K562 (cell line): Measurements from ENCODE around the gene MXD3. TPM values are rescaled to one million over a fixed set of nuclear protein-coding genes. Genes with fewer than 3 reads are reported as not detected.

Source experiments
- EZH2 ChIP-seq: IDR thresholded peaks from 2 replicates; pipeline ENCODE4 v1.6.1; 2012; ENCODE audit warnings: low read depth, mild to moderate bottlenecking, inconsistent platforms, low read length, borderline replicate concordance
- FOXK2 ChIP-seq, 2 experiments: fragments of 450-650 bp; IDR thresholded peaks in 1 of 2; conservative IDR thresholded peaks in 1 of 2; 2 replicates each; pipeline ENCODE4 v1.6.1; 2016; ENCODE audit warnings: low read depth in 2 of 2, mild to moderate bottlenecking in 1 of 2
- KDM4B ChIP-seq, 2 experiments: fragments of 450-650 bp in 1 of 2; sonication (generic) in 1 of 2; IDR thresholded peaks; 2 replicates each; pipeline ENCODE4 v1.6.1; 2016 to 2017; ENCODE audit warnings: borderline replicate concordance in 2 of 2, antibody characterized with exemption in 1 of 2, low read depth in 1 of 2, mild to moderate bottlenecking in 1 of 2
- KLF10 ChIP-seq: fragments of 250-450 bp; sonication (Bioruptor Pico); IDR thresholded peaks from 2 replicates; pipeline ENCODE4 v1.6.1; 2021; ENCODE audit warnings: matching md5 sums
- MEF2D ChIP-seq: conservative IDR thresholded peaks from 2 replicates; pipeline ENCODE4 v1.6.1; 2016; ENCODE audit warnings: low read depth, missing genetic modification characterization, missing compliant biosample characterization
- MEIS2 ChIP-seq: fragments of 450-650 bp; IDR thresholded peaks from 2 replicates; pipeline ENCODE4 v1.6.1; 2014; ENCODE audit warnings: mild to moderate bottlenecking; ENCODE audit not compliant: partially characterized antibody
- RBM15 ChIP-seq: fragments of 200-400 bp; formaldehyde crosslinking; IDR thresholded peaks from 2 replicates; pipeline ENCODE4 v1.6.1; 2018; ENCODE audit warnings: mild to moderate bottlenecking, low read length, moderate library complexity; ENCODE audit not compliant: insufficient read depth
- ZC3H4 ChIP-seq: sonication (generic); formaldehyde crosslinking; IDR thresholded peaks from 2 replicates; pipeline ENCODE4 v1.9.0; 2021; ENCODE audit warnings: missing genetic modification reagents, borderline replicate concordance
- ZNF121 ChIP-seq: sonication (generic); formaldehyde crosslinking; conservative IDR thresholded peaks from 2 replicates; pipeline ENCODE4 v1.8.0; 2022; ENCODE audit warnings: missing genetic modification reagents
- ZNF239 ChIP-seq: fragments of 250-450 bp; sonication (Bioruptor Pico); IDR thresholded peaks from 2 replicates; pipeline ENCODE4 v1.4.0; 2020; ENCODE audit warnings: mild to moderate bottlenecking
- polyA plus RNA-seq, 8 experiments: library from polyadenylated mRNA; depleted of rRNA in 4 of 8; stranded (reverse) in 5 of 8; unstranded in 3 of 8; fragments of >200 nt; fragmentation: Nextera tagmentation in 2 of 8; fragmentation: Illumina TruSeq in 1 of 8; extraction: Ambion mirVana in 2 of 8; extraction: Trizol in 1 of 8; gene quantifications; 2 replicates each; pipeline versions ENCODE4 v1.2.1 to v1.2.3, GENCODE V29; 2011 to 2014; ENCODE audit warnings: inconsistent platforms in 1 of 8, missing spikeins in 1 of 8
- total RNA-seq, 7 experiments: library from RNA; depleted of rRNA in 6 of 7; stranded (reverse); fragments of >200 nt in 6 of 7; fragmentation: Illumina TruSeq in 2 of 7; extraction: Trizol in 2 of 7; gene quantifications; 2 replicates each; pipeline versions ENCODE4 v1.2.1 to v1.2.3, GENCODE V29; 2011 to 2021; ENCODE audit warnings: low replicate concordance in 1 of 7
- TF ChIP-seq, protein P1 (sequence below): fragments of 250-450 bp; sonication (Bioruptor Pico); IDR thresholded peaks from 2 replicates; pipeline ENCODE4 v1.4.0; 2020; ENCODE audit warnings: mild to moderate bottlenecking, moderate library complexity
- TF ChIP-seq, protein P2 (sequence below): fragments of 250-450 bp; sonication (Bioruptor Pico); IDR thresholded peaks from 2 replicates; pipeline ENCODE4 v1.9.0; 2021; ENCODE audit warnings: mild to moderate bottlenecking, inconsistent platforms
- TF ChIP-seq, protein P3 (sequence below): fragments of 200-800 bp; sonication (Bioruptor generic); IDR thresholded peaks from 2 replicates; pipeline ENCODE4 v1.6.1; 2017; ENCODE audit warnings: missing genetic modification characterization, missing compliant biosample characterization
- TF ChIP-seq, protein P4 (sequence below): fragments of 450-650 bp; IDR thresholded peaks from 2 replicates; pipeline ENCODE4 v1.6.1; 2016; ENCODE audit warnings: missing biosample characterization, missing genetic modification characterization
- TF ChIP-seq, protein P5 (sequence below), 2 experiments: IDR thresholded peaks in 1 of 2; conservative IDR thresholded peaks in 1 of 2; 2 replicates each; pipeline ENCODE4 v1.6.1; 2016; ENCODE audit warnings: low read depth in 2 of 2, mild to moderate bottlenecking in 1 of 2, missing compliant biosample characterization in 1 of 2, missing genetic modification characterization in 1 of 2, moderate library complexity in 1 of 2

Gene MXD3
- total and polyA plus RNA-seq, 9 of the 15 experiments (the other 6 are each of a cell fraction or from before 2014, with no cell fraction given), result 0.28 to 24.8 (median 4.5) TPM

DNA sequence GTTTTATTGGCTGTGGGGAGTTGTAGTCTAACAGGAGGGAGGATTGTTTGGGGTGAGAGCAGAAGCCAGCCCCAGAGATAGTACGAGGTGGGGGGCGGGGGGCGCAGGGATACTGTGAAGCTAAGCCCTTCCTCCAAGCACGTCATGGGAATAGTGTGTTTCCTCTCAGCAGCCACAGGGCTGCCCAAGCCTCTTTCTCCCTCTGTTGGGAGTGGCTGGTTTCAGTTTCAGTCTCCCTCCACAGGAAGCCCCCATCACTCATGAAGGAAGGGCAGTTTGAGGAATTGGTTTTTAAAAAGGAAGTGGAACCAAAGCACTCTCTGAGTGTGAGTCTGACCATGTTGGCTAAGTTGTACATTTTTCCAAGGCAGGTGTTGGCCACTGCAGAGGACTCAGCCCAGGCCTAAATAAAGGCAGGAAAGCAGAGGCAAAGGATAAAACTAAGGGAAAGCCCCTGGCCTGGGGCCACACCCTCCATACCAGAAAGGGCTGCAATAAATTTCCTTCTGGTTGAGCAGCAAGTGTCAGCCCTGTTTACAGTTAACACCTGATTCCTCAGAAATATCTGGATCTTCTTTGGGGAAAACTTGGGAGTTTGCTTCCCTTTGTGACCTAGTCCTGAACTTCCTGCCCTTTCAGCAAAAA, 11.3 kb downstream of the MXD3 start (continued):
- TF ChIP-seq, protein P1, sequence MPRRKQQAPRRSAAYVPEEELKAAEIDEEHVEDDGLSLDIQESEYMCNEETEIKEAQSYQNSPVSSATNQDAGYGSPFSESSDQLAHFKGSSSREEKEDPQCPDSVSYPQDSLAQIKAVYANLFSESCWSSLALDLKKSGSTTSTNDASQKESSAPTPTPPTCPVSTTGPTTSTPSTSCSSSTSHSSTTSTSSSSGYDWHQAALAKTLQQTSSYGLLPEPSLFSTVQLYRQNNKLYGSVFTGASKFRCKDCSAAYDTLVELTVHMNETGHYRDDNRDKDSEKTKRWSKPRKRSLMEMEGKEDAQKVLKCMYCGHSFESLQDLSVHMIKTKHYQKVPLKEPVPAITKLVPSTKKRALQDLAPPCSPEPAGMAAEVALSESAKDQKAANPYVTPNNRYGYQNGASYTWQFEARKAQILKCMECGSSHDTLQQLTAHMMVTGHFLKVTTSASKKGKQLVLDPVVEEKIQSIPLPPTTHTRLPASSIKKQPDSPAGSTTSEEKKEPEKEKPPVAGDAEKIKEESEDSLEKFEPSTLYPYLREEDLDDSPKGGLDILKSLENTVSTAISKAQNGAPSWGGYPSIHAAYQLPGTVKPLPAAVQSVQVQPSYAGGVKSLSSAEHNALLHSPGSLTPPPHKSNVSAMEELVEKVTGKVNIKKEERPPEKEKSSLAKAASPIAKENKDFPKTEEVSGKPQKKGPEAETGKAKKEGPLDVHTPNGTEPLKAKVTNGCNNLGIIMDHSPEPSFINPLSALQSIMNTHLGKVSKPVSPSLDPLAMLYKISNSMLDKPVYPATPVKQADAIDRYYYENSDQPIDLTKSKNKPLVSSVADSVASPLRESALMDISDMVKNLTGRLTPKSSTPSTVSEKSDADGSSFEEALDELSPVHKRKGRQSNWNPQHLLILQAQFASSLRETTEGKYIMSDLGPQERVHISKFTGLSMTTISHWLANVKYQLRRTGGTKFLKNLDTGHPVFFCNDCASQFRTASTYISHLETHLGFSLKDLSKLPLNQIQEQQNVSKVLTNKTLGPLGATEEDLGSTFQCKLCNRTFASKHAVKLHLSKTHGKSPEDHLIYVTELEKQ, result no peak
- TF ChIP-seq FOXK2 (conservative IDR thresholded peaks at IDR 0.05 in 1 of 2, IDR thresholded peaks at IDR 0.05 in 1 of 2; ENCODE audit: low read depth in 2 of 2) (peak in 1 of 2 experiments; percentile 23; a peak in 1 of 4 replicates), KLF10 (CRISPR knock-in tag) (no peak), ZNF239 (CRISPR knock-in tag) (no peak), KDM4B (IDR thresholded peaks at IDR 0.05; ENCODE audit: borderline replicate concordance in 2 of 2, low read depth in 1 of 2) (no peak), ZC3H4 (no peak), ZNF121 (CRISPR knock-in tag) (no peak), MEIS2 (peak; percentile 75), RBM15 (no peak), EZH2 (no peak), MEF2D (no peak)
- TF ChIP-seq, protein P2, sequence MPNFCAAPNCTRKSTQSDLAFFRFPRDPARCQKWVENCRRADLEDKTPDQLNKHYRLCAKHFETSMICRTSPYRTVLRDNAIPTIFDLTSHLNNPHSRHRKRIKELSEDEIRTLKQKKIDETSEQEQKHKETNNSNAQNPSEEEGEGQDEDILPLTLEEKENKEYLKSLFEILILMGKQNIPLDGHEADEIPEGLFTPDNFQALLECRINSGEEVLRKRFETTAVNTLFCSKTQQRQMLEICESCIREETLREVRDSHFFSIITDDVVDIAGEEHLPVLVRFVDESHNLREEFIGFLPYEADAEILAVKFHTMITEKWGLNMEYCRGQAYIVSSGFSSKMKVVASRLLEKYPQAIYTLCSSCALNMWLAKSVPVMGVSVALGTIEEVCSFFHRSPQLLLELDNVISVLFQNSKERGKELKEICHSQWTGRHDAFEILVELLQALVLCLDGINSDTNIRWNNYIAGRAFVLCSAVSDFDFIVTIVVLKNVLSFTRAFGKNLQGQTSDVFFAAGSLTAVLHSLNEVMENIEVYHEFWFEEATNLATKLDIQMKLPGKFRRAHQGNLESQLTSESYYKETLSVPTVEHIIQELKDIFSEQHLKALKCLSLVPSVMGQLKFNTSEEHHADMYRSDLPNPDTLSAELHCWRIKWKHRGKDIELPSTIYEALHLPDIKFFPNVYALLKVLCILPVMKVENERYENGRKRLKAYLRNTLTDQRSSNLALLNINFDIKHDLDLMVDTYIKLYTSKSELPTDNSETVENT (CRISPR knock-in tag), result no peak
- TF ChIP-seq, protein P3, sequence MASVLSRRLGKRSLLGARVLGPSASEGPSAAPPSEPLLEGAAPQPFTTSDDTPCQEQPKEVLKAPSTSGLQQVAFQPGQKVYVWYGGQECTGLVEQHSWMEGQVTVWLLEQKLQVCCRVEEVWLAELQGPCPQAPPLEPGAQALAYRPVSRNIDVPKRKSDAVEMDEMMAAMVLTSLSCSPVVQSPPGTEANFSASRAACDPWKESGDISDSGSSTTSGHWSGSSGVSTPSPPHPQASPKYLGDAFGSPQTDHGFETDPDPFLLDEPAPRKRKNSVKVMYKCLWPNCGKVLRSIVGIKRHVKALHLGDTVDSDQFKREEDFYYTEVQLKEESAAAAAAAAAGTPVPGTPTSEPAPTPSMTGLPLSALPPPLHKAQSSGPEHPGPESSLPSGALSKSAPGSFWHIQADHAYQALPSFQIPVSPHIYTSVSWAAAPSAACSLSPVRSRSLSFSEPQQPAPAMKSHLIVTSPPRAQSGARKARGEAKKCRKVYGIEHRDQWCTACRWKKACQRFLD (CRISPR knock-in tag), result no peak
- TF ChIP-seq, protein P4, sequence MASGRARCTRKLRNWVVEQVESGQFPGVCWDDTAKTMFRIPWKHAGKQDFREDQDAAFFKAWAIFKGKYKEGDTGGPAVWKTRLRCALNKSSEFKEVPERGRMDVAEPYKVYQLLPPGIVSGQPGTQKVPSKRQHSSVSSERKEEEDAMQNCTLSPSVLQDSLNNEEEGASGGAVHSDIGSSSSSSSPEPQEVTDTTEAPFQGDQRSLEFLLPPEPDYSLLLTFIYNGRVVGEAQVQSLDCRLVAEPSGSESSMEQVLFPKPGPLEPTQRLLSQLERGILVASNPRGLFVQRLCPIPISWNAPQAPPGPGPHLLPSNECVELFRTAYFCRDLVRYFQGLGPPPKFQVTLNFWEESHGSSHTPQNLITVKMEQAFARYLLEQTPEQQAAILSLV (tag), result no peak
- TF ChIP-seq, protein P5, sequence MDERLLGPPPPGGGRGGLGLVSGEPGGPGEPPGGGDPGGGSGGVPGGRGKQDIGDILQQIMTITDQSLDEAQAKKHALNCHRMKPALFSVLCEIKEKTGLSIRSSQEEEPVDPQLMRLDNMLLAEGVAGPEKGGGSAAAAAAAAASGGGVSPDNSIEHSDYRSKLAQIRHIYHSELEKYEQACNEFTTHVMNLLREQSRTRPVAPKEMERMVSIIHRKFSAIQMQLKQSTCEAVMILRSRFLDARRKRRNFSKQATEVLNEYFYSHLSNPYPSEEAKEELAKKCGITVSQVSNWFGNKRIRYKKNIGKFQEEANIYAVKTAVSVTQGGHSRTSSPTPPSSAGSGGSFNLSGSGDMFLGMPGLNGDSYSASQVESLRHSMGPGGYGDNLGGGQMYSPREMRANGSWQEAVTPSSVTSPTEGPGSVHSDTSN (CRISPR knock-in tag; IDR thresholded peaks at IDR 0.05; ENCODE audit: low read depth), result no peak
- TF ChIP-seq, protein P5 (tag; conservative IDR thresholded peaks at IDR 0.05; ENCODE audit: low read depth), result peak; percentile 60
